OCI-M2 (cell line): Measurements from ENCODE around the gene FOSL2.

Experiments used
- DNase-seq: peaks from one replicate; lab custom pipeline; 2025; ENCODE audit not compliant: unreplicated experiment; lab: John Stamatoyannopoulos, UW

Gene FOSL2

DNA sequence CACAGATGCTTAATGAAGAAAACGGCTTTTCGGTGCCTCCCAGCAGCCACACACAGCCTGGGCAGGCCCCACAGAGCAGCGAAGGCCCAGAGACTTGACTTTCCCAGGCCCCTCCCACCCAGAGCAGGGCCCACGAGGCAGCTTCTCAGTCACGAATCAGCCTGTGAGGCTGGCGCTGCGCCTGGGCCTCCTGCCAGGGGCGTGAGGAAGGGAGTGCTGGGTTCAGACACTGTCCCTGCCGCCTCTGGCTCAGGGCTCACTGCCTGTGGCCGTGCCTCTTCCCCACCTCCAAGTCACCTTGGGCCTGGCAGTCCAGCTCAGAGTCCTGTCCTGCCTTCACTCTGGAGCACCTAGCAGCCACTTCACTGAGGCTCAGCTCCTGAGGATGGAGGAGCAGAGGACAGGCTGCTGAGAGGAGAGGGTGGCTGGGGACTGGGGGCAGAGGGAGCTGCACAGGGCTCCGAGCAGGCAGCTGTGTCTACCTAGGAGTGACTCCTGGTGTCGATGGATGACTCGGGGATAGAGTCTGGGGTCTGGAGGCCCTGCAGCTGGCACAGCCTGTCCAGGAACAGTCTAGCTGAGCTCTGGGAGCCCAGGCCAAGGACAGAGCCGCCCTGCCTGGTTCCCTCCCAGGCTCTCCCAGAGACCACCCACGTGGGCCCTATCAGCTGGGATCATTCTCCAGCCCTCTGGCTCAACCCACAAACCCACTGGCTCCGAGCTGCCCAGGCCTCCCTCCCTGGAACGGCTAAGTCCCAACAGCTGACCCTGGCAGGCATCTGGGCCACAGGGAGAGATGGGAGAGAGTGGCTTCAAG lies 36.4 kb upstream of the FOSL2 start:
- no peak for DNase-seq

DNA sequence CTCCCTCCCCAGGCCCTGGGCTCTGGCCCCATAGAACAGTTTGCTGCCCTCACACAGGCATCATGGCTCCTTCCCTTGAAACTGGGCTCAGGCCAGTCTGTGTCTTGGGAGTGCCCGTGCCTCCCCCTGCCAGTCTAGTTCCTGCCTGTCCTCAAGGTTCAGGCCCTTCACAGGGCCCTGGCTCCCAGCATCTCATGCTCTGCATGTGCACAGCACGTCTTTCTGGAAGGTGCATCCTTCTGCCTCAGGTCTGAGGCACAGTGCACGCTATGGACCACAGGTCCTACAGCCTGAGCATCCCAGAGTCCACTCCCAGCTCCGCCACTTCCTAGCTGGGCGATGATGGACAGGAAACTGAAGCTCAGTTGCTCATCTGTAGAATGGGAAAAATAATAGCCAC lies 35.6 kb upstream of the FOSL2 start:
- DNase-seq, result no peak

DNA sequence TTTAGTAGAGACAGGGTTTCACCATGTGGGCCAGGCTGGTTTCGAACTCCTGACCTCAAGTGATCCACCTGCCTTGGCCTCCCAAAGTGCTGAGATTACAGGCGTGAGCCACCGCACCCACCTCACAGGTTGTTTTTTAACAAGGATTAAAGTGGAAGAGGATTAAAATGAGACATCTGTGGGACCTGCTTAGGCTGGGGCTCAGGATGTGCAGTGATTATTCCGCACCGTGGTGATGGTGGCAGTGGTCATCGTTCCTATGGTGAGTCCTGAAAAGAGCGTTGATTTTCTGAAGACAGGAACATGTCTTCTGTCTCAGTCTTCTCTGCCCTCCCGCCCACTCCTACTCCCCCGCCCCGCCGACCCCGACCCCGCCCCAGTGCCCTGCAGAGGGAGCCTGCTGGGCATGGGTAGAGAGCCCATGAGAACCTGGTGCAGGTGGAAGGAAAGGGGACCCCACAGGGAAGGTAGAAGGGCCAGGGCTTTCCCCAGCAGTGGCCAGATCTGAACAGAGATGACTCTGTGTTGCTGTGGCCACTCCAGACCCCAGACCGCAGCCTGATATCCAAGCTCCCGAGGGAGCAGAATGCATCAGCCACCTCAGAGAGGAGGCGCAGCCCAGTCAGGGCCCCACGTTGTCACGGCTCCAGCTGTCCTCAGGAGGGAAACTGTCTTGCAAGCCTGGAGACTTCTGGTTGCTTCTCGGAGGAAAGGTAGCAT lies 34.5 kb upstream of the FOSL2 start:
- DNase-seq, result no peak

DNA sequence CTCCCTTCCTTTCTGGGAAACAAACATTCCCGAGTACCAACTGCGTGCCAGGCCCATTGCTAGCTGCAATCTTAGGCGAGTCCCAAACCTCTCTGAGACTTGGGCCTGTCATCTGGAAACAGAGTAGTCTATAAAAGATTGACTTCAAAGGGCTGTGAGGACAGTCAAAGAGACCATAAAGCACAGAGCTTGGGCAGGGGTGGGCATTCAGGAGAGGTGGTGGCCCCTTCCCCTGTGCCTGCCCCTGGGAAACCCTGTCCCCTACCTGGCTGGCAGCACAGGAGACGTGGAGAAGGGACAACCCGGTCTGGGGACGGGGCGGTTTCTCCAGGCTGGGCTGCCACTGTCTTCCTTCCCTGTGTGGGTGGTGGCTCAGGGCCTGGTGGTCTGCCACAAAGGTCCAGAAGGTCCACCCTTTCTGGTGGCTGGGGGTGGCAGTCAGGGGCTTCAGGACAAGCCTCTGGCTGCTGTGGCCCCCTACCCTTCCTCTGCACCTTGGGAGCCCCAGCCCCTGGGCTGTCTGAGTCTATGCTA lies 33.9 kb upstream of the FOSL2 start:
- DNase-seq, result no peak

DNA sequence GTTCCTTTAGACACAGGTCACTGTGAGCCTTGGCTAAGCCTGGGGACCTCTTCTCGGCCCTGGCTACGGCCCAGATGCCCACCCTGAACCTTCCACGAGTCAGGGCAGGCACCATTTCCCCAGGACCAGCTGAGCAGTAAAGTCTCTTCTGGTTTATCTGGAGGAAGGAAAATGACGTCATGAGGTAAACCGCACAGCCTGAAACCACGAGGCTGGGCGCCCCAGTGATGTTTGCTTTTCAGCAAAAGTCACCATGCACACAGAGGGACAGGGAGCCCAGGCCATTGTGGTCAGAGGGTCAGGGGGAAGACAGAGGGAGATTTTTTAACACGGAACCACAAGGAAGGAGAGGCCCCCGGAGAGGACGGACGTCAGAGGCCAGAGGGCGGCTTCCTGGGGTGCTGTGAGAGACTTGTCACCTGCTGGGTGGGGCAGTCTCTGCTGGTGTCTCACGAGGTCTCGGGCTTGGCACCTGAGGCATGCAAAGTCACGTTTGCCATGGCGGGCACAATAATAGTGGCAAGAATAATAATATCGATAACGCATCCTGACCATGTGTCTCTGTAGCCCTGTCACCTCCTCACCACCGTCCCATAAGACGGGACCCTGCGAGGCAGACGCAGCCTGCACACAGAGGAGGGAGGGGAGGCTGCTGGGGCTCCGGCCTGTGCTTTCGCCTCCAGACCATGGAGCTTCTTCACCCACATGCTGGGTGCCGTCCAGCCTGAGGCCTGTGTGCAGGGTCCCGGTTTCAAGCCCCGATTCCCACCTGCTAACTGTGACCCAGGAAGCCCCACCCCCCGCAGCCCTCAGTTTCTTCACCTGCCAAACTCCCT lies 33.2 kb upstream of the FOSL2 start:
- no peak for DNase-seq

DNA sequence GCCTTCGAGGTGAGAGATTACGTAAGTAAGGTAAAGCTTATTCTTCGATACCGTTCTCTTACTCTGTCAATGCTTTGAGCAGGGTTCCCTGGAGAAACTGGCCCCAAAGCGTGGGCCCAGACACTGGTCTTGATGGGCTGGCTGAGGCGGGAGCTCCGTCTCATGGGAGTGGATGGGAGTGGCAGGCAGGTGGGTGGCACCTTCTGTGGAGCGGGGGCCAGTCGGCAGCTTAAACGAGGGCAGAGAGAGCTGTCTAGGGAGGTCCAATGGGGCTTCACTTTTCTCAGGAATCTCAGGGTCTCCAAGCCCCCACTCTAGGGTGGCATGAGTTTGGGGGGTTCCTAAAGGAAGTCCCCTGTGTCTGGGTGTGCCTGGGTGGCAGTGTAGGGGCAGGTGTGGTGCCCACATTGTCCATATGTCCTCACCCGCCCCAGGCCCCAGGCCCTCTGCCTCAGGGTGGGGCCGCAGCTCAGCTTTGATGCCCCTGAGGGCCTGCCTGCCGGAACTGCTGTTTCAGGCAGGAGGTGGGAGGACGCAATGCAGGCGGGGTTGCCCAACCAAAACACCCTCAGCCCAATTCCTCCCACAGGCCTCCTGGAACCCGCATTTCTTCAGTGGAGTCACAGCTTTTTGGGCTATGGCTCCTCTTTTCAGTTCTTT lies 32.5 kb upstream of the FOSL2 start:
- no peak for DNase-seq

DNA sequence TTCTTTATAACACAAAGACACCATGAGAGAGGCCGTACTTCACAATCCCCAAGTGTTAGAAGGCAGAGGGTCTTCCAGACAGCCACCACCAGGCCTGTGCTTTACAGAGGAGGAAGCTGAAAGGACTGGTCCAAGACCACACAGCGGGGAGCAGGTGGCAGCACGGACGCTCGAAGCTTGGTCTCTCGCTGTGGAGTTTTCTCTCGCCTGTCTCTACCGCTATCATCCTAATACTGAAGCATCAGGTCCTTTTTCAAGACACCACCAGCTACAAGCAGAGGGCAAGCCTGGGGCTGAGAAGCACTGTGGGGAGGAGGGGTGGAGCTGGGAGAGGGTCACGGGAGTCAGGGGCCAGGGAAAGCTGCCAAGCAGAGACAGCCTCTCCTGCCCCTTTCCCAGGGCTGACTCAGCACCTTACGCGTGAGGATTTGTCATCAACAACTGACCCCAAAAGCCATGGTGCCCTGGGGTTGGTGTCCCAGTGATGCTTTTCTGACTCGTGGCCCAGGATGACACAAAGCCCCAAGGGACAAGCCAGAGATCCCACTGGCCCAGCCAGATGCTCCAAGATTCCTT lies 31.9 kb upstream of the FOSL2 start:
- no peak for DNase-seq

DNA sequence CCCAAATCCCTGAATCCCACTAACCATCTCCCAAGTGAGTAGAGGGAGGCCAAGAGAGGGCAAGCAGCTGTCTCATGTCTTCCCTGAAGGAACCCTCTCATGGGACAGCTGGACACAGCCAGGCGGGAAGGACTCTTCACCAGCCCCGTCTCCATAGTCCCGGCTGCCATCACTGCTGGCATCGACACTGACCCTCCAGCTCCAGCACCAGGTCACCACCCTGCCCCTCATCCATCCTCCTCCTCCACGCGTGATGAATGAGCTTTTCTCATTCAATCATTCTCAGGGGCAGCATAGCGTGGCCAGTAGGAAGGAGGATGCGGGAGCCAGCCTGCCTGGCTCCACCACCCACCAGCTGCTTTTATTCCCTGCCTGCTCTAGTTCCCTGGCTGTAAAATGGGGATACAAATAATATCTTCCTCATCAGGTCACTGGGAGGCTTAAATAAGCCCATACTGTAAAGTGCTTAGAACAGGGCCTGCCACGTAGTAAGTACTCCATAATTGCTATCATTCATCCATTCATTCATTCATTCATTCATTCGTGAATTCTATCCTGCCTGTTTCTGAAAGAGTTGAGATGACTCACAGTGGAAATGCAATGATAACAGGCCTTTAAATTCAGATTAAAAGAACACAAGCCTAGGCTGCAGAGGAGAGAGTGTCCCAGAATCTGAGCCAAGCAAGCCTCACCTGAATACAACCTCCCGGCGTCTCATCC lies 30.5 kb upstream of the FOSL2 start:
- no peak for DNase-seq

DNA sequence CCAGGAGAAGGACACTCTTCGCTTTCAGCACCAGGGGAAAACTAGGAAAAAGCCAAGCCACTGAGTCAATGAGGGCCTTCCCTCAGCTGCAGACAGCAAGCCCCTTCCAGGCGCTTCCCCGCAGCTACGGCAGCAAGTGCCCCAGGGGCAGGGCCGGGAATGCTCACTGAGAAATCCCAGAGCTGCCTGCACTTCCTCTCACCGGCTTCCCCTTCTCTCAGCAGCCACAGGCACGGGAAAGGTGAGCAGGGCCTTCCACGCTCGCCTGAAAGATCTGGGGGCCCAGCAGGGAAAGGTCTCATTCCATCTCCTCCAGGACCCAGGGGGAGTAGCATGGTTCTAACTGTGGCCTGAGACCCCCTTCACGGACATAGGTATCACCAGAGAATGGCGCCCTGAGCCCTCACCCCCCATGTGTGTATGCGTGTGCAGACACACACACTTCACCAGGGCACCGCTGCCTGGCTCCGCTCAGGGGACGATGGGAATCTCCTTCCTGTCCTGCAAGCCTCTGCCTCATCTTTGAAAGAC lies 29.6 kb upstream of the FOSL2 start:
- no peak for DNase-seq

DNA sequence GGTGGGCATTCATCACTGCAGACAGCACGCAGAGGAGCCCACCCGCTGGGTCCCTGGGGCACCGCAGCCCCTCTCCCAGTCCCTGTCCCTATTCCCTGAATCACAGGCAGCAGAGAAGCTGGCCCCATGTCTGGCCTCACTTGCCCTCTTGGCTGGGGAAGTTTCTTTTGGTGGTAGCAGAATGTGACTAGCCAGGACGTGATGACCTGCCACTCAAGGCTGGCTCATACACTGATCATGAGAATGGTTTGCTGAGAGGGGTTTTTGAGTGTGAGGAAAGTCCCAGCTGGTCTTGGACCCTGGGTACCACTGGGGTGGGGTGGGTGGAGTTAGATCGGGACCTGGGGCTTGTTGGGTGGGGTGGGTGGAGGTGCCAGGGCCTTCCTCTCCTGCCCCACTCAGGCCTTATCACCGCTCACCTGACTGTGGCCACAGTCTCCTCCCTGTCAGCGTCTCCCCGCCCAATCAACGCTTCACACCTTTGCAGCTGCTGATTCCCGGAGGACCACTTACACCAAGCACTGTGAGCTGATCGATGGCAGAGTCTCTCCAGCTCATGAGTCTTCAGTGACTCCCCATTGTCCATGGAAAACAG lies 28.9 kb upstream of the FOSL2 start:
- no peak for DNase-seq

DNA sequence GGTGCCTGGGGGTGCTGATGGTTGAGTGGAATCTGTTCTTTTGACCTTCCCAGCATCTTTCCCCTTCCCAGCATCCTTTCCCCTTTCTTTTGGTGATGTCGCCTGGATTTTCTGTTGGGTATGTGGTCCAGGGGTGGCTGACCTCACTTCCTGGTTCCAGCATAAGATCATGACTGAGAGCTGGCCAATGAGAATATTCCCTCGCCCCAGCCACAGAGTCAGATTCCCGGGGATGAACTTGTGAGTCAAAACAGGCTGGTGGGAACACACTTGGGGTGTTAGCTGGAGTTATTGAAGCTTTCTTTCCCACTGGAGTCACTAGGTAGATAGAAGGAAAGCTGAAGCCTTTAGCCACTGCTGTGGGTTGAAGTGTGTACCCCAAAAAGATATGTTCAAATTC lies 28.0 kb upstream of the FOSL2 start:
- no peak for DNase-seq

DNA sequence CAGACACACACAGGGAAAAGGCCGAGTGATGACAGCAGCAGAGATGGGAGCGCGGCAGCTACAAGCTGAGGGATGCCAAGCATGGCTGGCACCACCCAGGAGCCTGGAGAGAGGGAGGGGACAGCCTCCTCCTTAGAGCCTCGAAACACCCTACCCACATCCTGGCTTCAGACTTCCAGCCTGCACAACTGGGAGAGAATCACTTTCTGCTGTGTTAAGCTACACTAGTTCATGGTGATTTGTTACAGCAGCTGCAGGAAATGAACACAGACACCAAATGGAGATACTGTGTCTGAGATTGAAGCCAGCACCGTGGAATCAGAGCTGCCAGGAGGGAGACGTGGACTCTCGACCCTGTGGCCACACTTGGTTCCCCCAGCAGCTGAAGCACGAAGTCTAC lies 27.5 kb upstream of the FOSL2 start:
- no peak for DNase-seq

DNA sequence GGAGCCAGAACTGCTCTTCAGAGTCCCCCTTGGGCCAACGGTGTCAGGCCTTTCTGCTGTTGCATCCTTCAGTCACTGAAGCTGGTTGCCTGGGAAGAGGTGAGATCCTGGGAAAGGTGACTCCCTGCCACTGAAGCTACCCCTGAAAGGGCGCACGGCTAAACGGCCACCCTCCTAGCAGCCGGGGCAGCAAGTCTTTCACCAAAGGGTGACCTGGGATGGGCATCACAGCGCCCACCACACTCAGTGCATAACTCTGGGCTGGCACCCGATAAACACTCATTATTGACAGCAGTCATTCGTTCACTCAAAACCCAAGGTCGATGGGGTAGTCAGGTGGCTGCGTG lies 26.5 kb upstream of the FOSL2 start:
- no peak for DNase-seq

DNA sequence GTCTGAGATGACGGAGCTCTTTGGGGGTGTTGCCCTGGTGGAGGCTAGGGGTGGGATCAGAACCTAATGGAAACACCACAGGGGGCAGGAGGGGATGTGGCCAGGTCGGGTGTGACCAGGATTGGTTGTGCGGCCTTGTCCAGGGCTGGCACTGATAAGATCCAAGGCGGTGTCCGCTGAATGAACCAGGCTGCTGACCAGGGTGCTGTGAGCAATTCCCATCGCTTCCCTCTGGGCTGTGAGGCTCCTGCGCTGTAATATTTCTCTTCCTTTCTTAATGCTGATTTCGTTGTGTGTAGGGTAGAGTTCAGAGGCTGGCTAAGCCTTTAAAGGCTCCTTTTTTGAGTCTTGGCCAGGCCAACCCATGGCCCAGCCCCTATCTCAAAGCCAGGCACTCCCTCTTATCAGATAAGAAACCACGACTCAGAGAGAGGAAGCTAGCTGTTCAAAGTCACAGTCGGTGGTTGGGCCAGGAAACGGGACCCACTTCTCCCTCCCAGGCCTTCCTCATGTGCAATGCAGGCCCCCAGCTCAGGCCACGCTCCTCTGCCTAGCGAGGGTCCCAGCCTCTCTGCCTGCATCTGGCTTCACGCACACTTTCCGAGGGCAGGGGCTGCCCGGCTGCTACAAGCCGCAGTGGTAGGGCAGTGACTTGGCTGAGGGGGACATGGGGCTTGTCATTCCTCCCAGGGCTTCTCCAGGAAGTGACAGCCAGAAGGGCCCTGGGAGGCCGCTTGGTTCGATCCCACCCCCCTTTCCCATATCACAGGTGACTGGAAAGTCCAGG lies 26.0 kb upstream of the FOSL2 start:
- DNase-seq, result peak; percentile 62

DNA sequence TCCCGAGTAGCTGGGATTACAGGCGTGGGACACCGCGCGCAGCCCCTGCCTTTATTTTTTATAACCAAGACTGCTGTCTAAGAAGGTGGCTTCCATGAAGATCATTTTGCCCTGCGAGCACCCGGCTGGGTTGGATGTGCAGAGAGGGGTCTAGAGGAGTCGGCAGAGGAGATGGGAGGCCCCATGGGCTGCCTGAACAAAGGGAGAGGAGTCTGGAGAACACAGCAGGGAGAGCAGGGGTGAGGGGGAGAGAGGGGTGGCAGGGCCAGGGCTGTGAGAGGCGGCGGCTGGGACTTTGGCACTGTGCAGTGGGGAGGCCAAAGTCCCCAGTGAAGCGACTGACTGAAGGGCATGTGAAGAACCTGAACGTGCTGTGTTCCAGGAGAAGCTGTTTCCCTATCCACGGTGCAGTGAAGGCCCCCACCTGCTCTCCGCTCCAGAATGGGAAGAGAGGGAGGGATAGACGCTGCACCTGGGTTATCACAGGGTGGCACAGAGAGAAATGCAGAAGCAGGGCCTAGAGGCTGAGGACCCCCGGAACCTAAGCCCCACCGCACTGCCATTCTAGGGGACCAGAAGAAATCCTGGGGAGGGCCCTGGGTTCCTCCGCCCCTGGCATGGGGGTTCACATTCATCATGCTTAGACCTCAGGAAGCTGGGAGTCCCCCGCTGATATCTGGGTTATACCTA lies 24.8 kb upstream of the FOSL2 start:
- no peak for DNase-seq

DNA sequence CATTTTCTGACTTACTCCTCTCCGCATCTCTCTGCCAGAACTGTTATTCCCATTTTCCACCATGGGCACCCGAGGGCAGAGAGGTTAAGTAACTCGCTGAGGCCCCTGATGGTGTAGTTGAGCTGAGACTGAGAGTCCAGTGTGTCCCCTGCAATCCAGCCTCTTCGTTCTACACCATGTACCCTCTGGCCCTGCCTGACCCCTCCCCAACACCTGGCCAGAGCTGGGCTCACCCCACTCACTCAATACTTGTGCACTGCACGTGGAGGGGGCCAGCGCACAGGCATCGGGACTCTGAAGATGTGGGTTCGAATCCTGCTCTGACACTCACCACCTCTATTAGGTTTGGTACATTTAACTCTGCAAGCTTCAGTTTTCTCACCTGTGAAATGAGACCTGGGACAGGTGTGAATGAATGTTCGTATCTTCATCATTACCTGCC lies 24.3 kb upstream of the FOSL2 start:
- DNase-seq, result no peak

DNA sequence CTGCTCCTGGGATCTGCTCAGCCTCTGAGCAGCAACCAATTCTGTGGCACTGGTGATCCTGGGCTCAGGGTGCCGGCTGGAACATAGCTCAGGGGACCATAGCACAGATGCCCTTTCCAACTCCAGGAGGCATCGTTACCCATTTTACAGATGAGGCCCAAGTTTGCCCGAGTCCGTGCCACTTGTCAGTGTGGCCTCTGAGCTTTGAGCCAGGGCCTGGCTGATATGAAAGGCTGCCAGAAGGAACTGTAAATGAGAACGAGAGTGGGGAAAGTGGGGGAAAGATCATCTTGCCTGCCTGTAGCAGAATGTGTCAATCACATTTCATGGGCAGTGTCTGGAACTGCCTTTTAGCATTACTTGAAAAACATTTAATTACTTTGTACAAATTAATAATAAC lies 23.3 kb upstream of the FOSL2 start:
- DNase-seq, result no peak

DNA sequence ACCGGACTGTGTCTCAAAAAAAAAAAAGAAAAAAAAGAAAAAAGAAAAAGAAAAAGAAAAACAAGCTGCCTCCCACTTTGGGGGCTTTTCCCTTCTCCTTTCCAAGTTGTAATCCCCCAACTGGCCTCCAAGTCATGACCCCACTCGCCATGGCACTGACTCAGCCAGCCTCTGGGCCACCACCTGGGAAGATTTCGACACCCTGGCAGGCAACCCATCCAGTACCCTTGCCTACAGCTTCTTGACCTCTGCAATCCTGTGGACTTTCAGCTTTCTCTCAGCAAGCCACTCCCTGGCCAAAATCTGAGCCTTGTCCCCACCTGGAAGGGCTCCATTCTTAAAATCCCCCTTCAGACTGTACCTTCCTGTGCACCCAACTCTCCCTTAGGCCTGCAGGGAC lies 22.3 kb upstream of the FOSL2 start:
- DNase-seq, result no peak
